HG02884 (cell line): ENCODE data around the gene OR10H4.
"Not testable (repeated sequence)": the region's sequence is repeated elsewhere in the genome, so short reads cannot be mapped to it uniquely, and the experiment has no call there.

ENCODE experiments used
- ATAC-seq: cut with Tn5 transposase; IDR thresholded peaks from one replicate; pipeline ENCODE4 v1.9.1; 2021; ENCODE audit warnings: mild to moderate bottlenecking, moderate library complexity; ENCODE audit not compliant: unreplicated experiment

Gene OR10H4, protein sequence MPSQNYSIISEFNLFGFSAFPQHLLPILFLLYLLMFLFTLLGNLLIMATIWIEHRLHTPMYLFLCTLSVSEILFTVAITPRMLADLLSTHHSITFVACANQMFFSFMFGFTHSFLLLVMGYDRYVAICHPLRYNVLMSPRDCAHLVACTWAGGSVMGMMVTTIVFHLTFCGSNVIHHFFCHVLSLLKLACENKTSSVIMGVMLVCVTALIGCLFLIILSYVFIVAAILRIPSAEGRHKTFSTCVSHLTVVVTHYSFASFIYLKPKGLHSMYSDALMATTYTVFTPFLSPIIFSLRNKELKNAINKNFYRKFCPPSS

DNA sequence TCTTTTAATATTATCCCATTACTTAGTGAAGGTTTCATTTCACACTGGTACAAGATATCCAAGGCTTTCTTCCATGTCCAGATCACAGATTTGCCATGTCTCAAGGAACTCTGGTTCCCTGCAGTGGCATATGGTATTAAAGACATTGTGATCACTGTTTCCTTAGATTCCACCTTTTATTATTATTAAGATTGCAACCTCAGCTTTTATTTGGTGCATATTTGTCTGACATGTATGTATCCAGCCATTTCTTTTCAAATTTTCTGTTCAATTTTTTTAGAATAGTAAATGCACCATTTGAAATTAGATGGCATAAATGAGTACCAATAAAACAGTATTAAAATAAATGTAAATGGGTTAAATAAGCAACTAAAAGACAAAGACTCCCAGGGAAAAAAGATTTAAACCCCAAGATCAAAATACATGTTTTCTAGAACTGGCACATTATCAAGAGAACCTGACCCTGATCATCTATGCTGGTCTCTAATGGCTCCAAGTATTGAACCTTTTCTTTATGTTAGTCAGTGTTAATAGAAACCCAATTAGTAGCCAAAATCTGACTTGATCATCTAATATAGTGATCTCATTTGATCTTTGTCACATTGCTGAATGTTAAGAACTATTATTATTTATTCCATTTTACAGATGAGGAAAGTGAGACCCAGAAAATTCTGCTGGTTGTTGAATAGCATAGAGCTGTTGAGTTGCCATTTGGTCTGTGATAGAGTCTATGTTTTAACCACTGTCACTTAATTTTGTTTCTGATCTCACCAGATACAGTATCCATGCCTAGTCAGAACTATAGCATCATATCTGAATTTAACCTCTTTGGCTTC lies at the start of gene OR10H4:
Gene OR10H4 (plus strand): TSS at position 786 of the 836 bp plus-strand sequence. CDS start 0 bp downstream, at position 786.
- ATAC-seq = no peak

DNA sequence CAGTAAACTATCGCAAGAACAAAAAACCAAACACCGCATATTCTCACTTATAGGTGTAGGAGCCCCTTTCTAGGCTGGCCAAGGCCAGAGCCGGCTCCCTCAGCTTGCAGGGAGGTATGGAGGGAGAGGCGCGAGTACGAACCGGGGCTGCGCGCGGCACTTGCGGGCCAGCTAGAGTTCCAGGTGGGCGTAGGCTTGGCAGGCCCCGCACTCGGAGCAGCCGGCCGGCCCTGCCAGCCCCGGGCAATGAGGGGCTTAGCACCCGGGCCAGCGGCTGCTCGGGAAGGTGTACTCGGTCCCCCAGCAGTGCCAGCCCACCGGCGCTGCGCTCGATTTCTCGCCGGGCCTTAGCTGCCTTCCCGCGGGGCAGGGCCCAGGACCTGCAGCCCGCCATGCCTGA lies 49.2 kb upstream of the OR10H4 start:
- not testable (repeated sequence) for ATAC-seq

DNA sequence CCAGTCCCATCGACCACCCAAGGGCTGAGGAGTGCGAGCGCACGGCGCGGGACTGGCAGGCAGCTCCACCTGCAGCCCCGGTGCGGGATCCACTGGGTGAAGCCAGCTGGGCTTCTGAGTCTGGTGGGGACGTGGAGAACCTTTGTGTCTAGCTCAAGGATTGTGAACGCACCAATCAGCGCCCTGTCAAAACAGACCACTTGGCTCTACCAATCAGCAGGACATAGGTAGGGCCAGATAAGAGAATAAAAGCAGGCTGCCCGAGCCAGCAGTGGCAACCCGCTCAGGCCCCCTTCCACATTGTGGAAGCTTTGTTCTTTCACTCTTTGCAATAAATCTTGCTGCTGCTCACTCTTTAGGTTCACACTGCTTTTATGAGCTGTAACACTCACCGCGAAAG lies 48.8 kb upstream of the OR10H4 start:
- not testable (repeated sequence) for ATAC-seq

DNA sequence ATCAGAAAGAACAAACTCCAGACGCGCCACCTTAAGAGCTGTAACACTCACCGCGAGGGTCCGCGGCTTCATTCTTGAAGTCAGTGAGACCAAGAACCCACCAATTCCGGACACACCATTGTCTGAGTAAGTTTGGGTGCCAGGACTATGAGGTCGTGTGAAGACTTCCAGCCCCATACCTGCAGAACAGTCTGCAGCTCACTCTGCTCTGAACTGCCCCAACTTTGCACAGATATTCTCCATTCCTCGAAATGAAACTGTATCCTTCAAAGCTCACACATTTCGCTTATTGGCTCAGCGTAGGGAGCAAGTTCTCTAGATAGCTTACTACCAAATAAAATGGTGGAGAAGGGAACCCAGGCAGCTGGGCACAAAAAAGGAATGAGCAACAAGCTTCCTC lies 48.3 kb upstream of the OR10H4 start:
- no peak for ATAC-seq

DNA sequence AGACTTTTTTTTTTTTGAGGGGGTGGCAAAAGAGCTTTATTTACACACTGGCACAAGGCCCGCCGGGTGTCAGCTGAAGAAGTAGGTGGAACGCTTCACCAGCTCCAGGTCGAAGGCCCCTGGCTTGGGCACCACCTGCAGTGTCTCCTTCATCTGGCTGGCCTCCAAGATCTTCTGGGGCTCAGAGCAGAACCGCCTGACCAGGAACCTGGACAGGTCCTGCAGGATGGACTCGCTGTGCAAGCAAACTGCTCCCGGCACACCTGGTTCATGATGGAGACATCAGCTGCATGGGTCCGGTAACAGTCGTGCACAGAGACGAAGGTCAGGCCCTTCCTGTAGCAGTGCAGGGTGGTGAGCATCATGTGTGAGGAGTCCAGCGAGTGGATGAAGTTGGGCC lies 46.6 kb upstream of the OR10H4 start:
- no peak for ATAC-seq

DNA sequence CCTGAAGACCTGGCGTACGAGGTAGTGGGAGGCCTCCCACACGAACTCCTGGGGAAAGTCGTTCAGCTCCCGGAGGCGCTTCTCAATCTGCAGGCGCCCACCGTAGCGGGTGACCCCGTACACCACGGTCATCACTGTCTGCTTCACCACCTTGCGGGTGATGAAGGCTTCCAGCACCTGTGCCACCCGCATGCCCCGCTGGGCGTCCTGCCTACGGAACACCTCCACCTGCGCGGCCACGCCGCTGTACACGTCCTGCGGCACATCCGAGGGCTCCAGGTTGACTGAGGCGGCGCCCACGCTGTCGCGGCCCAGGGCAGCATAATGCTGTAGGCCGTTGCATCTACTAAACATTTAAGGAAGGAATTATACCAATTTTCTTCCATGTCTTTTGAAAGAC lies 45.9 kb upstream of the OR10H4 start:
- ATAC-seq = not testable (repeated sequence)

DNA sequence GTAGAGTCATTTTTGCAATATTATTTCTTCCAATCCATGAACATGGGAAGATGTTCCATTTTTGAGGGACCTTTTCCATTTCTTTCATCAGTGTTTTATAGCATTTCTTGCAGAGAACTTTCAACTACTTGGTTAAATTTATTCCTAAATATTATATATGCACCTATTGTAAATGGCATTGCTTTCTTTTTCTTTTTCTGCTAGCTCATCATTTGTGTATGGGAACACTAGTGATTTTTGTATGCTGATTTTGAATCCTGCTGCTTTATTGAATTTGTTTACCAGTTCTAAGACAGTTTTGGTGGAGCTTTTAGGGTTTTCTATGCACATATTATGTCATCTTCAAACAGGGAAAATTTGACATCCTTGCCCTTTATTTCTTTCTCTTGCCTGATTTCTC lies 43.8 kb upstream of the OR10H4 start:
- ATAC-seq = no peak

DNA sequence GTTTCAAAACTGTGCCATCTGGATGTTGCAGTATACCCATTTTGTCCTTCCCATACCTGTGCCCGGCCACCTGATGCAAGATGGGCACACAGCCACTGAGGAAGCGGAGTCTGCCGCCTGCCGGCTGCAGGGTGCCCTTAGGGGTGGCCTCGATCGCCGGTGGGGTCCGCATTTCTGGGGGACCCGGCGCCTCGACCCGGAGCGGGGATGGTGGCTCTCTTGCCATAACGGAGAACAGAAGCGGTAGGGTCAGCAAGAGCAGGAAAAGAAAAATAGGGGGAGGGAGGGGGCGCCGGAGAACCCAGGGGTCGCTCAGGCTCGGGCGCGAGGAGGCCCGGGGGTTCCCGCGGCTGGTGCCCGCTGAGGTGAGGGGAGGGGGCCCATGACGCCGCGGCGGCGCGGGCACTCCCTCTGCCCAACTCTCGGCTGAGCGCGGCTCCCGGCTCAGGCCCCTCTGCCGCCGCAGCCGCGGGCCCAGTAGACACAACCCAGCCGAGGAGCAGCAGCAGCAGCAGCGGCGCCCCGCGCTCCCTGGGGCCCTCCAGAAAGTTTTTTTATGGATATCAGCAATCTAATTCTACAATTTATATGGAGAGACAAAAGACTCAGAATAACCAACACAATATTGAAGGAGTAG lies 37.1 kb upstream of the OR10H4 start:
- no peak for ATAC-seq

DNA sequence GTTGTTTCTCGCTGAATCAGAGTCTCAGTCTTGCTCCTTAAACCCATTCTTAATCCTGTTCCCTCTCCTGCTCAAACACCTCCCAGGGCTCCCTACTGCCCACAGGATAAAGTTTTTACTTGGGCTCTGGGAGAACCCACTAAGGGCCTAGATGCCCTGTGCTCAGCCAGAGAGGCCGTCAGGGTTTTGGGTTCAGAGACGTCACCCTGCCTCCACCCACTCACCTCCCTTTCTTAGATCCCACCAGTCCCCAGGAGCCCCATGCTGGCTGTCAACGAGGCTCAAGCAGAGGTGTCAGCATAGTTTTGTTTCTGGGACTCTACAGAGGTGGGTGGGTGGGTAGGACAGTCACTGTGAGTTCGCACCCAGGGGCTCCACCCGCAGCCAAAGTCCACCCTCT lies 35.4 kb upstream of the OR10H4 start:
- no peak for ATAC-seq

DNA sequence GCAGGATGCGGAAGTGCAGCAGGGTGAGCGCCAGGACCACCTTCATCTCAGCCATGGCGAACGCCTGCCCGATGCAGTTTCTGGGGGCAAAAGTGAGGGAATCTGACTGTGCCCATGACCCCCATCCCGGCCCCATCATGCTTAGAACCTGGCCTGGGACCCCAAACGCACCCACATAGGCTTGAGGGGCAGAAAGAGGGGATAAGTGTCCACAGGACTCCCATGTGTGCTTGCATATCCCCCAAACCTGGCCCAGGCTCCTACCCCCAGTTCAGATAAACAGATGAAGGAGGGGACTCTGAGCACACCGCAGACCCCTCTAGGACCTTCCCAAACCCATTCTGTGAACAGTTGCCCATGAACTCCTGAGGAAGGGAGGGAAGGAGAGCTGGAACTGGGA lies 35.0 kb upstream of the OR10H4 start:
- no peak for ATAC-seq

DNA sequence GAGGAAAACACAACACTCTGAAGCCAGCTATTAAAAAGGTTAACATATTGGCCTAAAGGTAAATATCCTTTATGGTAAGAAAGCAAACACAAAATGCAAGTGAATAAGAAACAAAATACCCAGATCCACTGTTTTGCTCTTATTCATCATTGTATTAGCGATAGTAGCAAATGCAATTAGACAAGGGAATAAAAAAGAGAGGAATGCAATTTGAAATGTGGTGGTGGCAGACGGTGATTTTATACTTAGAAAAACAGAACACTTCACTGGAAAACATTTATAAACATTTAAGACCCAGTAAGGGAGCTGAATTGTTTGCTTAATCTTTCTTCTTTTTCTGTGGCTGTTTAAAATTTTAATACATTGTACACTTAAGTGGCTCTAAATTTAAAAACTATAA lies 33.7 kb upstream of the OR10H4 start:
- ATAC-seq = no peak

DNA sequence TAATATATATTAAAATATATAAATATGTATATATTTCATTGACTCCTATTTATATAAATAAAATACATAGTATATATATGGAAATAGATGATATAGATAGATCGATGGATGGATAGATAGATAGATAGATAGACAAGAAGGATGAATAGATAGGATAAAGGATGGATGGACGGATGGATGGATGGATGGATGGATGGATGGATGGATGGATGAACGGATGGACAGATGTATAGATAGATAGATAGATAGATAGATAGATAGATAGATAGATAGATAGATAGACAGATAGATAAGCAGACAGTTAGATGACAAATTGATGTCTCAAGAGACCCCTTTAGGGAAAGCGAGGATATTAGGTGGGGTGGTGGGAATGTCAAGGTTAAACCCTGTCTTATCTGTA lies 29.6 kb upstream of the OR10H4 start:
- ATAC-seq = no peak

DNA sequence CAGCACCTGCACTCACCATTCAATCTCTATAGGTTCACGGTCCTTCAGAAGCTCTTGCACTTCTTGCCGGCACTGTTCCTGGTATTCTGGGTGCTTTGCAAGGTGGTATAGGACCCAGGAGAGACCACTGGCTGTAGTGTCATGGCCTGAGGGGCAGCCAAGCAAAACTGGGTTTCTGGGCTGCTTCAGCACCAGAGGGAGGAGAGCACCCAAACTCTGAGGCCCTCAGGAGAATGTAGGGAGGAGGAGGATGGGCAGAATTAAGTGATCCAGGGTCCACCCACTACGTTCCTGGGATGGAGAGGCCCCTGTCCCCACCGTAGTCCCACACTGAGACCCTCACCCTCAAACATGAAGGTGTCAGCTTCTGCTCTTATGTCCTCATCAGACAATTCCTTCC lies 26.8 kb upstream of the OR10H4 start:
- no peak for ATAC-seq

DNA sequence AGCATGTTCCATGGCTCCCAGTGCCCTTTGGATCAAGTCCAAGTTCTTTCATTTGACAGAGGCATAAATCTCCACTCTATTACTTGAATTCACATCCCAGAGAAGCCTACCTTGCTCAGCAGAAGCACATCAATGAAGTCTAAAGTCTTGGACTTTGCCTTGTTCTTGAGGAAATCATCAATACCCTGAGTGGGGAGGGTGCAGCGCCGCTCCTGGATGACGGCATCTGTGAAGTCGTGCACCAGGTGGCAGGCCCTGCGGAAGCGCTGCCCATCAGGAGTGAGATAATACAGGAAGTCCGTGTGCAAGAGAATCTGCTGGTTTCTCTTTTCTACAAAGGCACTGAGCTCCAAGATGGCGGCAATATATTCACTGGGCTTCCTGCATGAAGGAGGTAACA lies 25.1 kb upstream of the OR10H4 start:
- no peak for ATAC-seq

DNA sequence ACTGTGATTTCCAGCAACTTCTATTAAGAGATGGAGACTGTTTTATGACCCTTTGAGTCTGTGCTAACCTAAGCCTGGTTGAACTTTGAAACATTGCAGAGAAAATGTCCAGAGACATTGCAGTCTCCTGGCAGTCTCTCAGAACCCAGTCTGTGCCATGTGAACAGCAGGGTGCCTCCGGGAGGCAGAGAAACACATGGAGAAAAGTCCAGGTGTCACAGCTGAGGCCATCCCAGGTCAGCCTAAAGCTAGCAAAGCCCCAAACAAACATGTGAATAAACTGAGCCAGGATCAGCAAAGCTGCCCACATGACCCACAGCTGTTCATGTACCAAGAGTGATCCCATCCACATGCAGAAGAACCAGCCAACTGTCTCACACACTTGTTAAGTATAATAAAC lies 22.3 kb upstream of the OR10H4 start:
- ATAC-seq = no peak

DNA sequence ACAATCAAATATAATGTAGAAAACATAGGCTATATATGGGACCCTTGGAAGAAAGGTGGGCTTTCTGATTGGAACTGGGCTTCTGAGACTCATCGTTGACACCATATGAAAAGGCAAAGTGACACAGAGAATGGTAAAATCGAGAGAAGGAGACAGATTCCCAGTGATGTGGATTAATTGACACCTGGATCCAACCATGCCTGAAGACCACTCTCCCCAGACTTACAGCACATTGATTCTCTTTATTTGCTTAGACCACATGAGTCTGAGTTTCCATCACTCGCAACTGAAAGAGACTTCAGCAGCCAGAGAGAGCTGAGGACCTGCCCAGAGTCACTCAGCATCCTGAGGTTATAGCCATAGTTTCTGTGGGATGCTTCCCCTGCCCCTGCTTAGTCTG lies 20.5 kb upstream of the OR10H4 start:
- no peak for ATAC-seq

DNA sequence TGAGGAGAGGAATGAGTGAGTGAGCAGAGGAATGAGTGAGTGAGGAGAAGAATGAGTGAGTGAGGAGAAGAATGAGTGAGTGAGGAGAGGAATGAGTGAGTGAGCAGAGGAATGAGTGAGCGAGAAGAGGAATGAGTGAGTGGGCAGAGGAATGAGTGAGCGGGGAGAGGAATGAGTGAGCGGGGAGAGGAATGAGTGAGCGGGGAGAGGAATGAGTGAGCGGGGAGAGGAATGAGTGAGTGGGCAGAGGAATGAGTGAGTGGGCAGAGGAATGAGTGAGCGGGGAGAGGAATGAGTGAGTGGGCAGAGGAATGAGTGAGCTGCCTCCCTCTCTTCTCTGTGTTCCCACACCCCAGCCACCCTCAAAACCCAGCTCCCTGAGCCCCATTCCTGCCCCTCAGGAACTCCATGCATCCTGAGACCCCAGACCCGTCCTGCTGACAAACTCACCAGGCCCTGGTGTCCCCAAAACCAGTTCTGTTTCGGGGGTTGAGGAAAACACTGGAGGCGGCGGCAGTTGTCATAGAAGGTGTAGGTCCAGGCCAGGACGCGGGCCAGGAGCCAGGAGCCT lies 15.0 kb upstream of the OR10H4 start:
- not testable (repeated sequence) for ATAC-seq

DNA sequence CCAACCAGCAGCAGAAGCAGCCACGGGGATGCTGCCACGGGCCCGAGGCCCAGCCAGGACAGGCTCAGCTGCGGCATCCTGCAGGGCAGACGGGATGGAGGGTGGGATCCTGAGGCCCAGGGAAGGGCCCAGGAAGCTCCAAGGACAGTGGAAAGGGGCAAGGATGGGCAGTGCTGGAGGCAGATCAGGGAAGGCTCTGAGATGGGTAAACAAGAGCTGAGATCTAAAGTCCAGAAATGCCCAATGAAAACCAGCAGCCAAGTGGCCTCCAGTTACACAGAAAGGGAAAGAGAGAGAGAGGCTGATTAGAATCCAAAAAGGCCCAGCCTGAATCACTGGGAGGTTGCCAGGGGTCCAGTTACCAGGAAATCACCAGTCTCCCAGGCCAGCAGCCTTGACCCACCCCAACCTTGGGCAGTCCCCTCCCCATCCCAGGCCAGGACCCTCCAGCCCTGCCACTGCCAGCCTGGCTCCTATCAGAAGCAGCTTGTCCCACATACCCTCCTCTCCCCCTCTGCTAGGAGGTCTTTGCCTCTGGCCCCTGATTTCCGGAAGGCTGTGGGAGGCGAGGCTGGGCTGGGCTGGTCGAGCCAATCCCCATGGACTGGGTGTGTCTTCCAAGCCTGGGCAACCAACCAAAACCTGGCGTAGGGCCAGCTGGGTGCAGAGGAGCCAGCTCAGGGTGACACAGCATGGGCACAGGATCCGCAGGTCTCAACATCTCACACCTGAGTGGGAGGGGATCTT lies 14.3 kb upstream of the OR10H4 start, which contains the start of gene CYP4F11:
Gene CYP4F11 (minus strand): TSS at position 198 of the 747 bp plus-strand sequence. CDS start 121 bp downstream, at position 77.
- no peak for ATAC-seq

DNA sequence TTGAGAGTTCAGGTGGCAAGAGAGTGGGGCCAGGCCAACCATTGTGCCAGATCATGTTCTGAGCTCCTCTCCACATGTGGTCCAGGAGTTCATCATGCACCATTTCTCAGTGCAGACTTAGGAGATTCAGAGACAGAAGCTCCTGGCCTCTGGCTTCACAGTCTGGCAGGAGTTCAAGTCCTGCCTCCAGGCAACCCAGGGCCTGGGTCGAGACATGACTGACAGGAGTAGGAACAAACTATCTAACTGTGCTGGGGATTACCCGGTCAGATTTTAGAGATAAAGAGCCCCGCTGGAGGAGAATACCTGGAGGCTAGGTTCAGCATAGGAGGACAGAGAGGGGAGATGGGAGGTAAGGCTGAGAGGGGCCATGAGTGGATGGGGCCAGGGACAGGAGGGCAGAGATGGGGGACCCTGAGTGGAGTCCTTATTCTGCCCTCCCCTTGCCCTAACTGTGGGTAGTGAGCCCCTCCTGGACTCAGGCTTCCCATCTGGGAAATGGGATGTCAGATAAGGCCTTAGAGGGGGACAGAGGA lies 13.6 kb upstream of the OR10H4 start:
- ATAC-seq = no peak

DNA sequence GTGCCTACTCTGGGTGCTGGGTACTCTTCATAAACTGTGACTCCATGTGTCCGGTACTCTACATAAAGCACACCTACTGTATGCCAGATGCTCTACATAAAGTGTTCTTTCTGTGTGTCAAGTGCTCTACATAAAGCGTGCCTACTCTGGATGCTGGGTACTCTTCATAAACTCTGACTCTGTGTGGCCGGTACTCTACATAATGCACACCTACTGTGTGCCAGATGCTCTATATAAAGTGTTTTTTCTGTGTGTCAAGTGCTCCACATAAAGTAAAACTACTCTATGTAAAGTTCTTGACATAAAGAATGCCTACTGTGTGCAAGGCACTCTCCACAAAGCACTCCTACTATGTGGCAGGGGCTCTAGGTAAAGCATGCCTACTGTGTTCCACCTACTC lies 12.6 kb upstream of the OR10H4 start:
- no peak for ATAC-seq
